Glutamatergic neuron (in vitro differentiated cells): ENCODE measurements around the gene SYNDIG1. TPM values are rescaled to one million over a fixed set of nuclear protein-coding genes. Genes with fewer than 3 reads are reported as not detected.

Experiments
- DNase-seq: peaks from one replicate; pipeline ENCODE4 v3.0.0; 2022
- H3K27ac Mint-ChIP-seq: one replicate; pipeline ENCODE4 v1.8.0; 2020; ENCODE audit warnings: mild to moderate bottlenecking, mixed read lengths, inconsistent platforms; ENCODE audit not compliant: unreplicated experiment
- H3K27me3 Mint-ChIP-seq: one replicate; pipeline ENCODE4 v1.8.0; 2020; ENCODE audit warnings: mild to moderate bottlenecking, moderate library complexity, mixed read lengths, inconsistent platforms; ENCODE audit not compliant: unreplicated experiment
- H3K36me3 Mint-ChIP-seq: one replicate; pipeline ENCODE4 v1.8.0; 2020; ENCODE audit warnings: mild to moderate bottlenecking, mixed read lengths, inconsistent platforms; ENCODE audit not compliant: unreplicated experiment
- H3K4me1 Mint-ChIP-seq: one replicate; pipeline ENCODE4 v1.8.0; 2020; ENCODE audit warnings: mild to moderate bottlenecking, low read depth, mixed read lengths, inconsistent platforms; ENCODE audit not compliant: unreplicated experiment
- H3K4me3 Mint-ChIP-seq: one replicate; pipeline ENCODE4 v1.8.0; 2020; ENCODE audit warnings: mild to moderate bottlenecking, mixed read lengths, inconsistent platforms; ENCODE audit not compliant: unreplicated experiment
- H3K9me3 Mint-ChIP-seq: one replicate; pipeline ENCODE4 v1.8.0; 2020; ENCODE audit warnings: mild to moderate bottlenecking, moderate library complexity, mixed read lengths, inconsistent platforms; ENCODE audit not compliant: unreplicated experiment
- total RNA-seq: library from RNA; stranded (reverse); fragmentation: NEBNext Ultra II Directional; extraction: Animal tissue kit (Norgen Biotek cat#: 25700); gene quantifications from one replicate; pipeline ENCODE4 v1.2.1, GENCODE V29; 2021; ENCODE audit not compliant: unreplicated experiment
- TF ChIP-seq, protein P1 (sequence below): fragments of 200-600 bp; sonication (generic); IDR thresholded peaks from one replicate; pipeline ENCODE4 v1.5.0; 2021; ENCODE audit not compliant: partially characterized antibody, unreplicated experiment

Gene SYNDIG1
- total RNA-seq, 1 donor from 2014 or later: 10.4 TPM

DNA sequence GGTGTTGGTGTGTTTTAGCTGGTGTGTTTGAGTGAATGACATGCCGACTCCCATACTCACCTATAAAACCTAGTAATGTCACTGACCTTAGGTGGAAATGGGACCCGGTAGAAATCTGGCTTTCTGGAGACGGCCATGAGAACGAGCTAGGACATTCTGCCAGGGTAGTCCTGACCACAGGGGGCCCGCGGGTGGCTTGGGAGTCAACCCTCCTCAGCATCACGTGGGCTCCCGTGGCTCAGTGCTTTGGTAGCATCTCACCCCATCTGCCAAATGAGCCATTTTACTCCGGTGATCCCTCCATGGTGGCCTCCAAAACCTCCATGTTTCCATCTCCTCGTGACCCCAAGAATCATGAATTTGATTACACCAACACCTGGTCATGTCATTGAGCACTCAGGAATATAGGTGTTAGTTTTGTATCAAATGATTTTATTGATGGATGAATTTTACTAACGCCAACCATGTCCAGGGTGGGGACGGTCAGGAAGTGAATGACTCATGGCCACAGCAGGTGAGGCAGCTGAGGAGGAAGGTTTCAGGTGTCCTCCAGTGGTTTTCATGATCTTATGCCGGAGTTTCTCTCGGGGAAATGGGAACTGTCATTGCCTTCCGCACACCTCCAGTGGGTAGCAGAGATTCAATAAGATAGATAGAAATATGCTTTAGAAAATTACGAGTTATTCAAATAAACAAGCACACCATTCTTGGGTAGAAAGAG, 195.0 kb downstream of the SYNDIG1 start:
- Mint-ChIP-seq H3K27ac (no peak overlapping the region), H3K27me3 (peaks cover 6% of the 10 kb centered on the region), H3K4me3 (no peak overlapping the region), H3K9me3 (peaks cover 12% of the 10 kb centered on the region), H3K36me3 (peaks cover 14% of the 10 kb centered on the region), H3K4me1 (peaks cover 3% of the 10 kb centered on the region)
- DNase-seq: no peak
- TF ChIP-seq, protein P1, sequence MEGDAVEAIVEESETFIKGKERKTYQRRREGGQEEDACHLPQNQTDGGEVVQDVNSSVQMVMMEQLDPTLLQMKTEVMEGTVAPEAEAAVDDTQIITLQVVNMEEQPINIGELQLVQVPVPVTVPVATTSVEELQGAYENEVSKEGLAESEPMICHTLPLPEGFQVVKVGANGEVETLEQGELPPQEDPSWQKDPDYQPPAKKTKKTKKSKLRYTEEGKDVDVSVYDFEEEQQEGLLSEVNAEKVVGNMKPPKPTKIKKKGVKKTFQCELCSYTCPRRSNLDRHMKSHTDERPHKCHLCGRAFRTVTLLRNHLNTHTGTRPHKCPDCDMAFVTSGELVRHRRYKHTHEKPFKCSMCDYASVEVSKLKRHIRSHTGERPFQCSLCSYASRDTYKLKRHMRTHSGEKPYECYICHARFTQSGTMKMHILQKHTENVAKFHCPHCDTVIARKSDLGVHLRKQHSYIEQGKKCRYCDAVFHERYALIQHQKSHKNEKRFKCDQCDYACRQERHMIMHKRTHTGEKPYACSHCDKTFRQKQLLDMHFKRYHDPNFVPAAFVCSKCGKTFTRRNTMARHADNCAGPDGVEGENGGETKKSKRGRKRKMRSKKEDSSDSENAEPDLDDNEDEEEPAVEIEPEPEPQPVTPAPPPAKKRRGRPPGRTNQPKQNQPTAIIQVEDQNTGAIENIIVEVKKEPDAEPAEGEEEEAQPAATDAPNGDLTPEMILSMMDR: no peak

DNA sequence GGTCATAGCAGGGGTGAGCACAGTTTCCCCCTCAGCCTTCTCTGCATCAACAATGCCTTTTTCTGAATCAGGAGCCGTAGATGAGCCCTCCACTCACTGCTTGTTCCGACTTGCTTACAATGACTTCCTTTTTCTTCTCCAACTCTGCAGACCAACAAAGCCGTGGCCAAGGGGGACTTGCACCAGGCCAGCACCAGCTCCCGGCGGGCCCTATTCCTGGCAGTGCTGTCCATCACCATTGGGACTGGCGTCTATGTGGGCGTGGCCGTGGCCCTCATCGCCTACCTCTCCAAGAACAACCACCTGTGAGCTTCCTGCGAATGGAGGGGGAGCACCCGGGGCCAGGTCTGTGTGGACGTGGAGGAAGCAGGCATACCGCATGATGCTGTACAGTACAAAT, 195.8 kb downstream of the SYNDIG1 start:
- H3K36me3 Mint-ChIP-seq: peaks cover 14% of the 10 kb centered on the region
- peaks cover 6% of the 10 kb centered on the region for H3K27me3 Mint-ChIP-seq
- H3K4me1 Mint-ChIP-seq: peaks cover 3% of the 10 kb centered on the region
- TF ChIP-seq, protein P1: no peak
- H3K4me3 Mint-ChIP-seq: no peak overlapping the region
- H3K9me3 Mint-ChIP-seq: peaks cover 13% of the 10 kb centered on the region
- no peak for DNase-seq
- peak overlapping the region; percentile 48 for H3K27ac Mint-ChIP-seq

DNA sequence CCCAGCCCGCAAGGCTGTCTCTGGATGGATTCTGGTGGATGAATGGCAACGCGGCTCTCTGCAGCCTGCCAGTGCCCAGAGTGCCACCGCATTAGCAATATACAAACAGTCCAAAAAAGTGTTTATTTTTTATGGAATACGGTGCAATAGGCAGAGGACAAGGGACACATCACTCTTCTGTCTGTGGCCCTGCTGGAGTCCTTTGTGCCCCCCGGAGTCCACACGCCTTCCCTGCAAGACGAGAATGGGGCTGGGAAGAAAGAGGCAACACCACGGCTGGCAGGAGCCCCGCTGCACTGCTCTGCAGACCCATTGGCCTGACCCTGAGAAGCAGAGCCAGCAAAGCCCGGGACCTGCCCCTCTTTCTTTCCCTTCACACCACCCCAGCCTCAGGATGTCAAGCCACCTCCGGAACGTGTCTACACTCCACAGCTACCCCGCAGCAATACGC, 196.3 kb downstream of the SYNDIG1 start:
- peaks cover 3% of the 10 kb centered on the region for H3K4me1 Mint-ChIP-seq
- H3K36me3 Mint-ChIP-seq: peaks cover 14% of the 10 kb centered on the region
- TF ChIP-seq, protein P1: no peak
- H3K4me3 Mint-ChIP-seq: no peak overlapping the region
- peaks cover 6% of the 10 kb centered on the region for H3K27me3 Mint-ChIP-seq
- DNase-seq: no peak
- peaks cover 13% of the 10 kb centered on the region for H3K9me3 Mint-ChIP-seq
- no peak overlapping the region for H3K27ac Mint-ChIP-seq

DNA sequence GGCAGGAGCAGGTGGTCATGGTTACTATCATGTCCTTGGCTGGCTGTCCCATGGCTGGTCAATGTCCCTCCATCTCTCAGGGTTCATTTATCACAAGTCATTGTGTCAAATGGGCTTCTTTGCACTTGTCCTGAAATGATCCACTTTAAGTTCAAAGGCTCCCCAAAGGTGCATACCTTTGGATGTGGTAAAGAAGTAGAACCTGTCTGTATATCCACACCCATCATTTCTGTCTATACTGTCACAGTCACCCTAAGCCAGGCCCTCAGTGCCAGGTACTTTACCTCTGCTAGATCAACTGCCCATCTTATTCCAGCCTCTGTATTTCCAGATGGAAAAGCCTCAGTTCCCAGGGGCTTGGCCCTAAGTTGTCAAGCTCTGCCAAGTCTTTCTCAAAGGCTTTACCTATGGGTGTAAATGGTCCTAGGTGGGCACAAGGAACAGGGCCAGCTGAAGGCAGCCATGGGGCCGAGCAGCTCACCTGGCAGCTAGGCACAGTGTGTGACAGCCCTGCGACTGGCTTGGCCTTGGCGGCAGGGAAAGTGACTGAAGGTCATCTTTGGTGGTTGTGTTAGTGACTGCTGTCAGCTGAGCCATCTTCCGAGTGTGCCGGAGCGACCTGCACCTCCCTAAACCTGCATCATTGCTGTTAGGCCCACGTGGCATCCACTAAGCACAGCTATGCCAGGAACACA, 198.4 kb downstream of the SYNDIG1 start:
- DNase-seq: no peak
- Mint-ChIP-seq H3K27me3 (peaks cover 8% of the 10 kb centered on the region), H3K27ac (no peak overlapping the region), H3K4me1 (peaks cover 3% of the 10 kb centered on the region), H3K9me3 (peaks cover 14% of the 10 kb centered on the region), H3K4me3 (no peak overlapping the region), H3K36me3 (peaks cover 4% of the 10 kb centered on the region)
- TF ChIP-seq, protein P1: no peak

DNA sequence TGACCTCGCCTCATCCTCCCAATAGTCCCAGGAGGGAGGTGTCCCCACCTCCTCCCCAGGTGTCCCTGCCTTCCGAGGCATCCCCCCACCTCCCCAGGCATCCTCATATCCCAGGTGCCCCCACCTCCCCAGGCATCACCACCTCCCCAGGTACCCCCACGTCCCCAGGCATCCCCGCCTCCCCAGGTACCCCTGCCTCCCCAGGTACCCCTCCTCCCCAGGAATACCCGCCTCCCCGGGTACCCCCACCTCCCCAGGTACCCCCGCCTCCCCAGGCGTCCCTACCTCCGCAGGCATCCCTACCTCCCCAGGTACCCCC, 198.9 kb downstream of the SYNDIG1 start:
- Mint-ChIP-seq H3K4me3 (no peak overlapping the region), H3K9me3 (peaks cover 11% of the 10 kb centered on the region), H3K27me3 (peaks cover 8% of the 10 kb centered on the region), H3K27ac (no peak overlapping the region), H3K36me3 (no peaks in the 10 kb centered on the region), H3K4me1 (peaks cover 3% of the 10 kb centered on the region)
- TF ChIP-seq, protein P1: no peak
- DNase-seq: no peak
